Neural crest cell (in vitro differentiated cells): ENCODE results near the gene ALOX12B. TPM values are rescaled to one million over a fixed set of nuclear protein-coding genes. Genes with fewer than 3 reads are reported as not detected.
"Not testable (repeated sequence)": the region's sequence is repeated elsewhere in the genome, so short reads cannot be mapped to it uniquely, and the experiment has no call there.

ENCODE experiments used
- DNase-seq: peaks from one replicate; pipeline ENCODE4 v3.0.0; 2021; ENCODE audit warnings: low read depth, mixed read lengths, low spot score
- H3K27ac Mint-ChIP-seq: one replicate; pipeline ENCODE4 v1.8.0; 2021; ENCODE audit warnings: mild to moderate bottlenecking, mixed read lengths; ENCODE audit not compliant: unreplicated experiment
- H3K27me3 Mint-ChIP-seq: 2 replicates; pipeline ENCODE4 v1.8.0; 2021; ENCODE audit warnings: low read depth, mild to moderate bottlenecking, mixed read lengths
- H3K36me3 Mint-ChIP-seq: 2 replicates; pipeline ENCODE4 v1.8.0; 2021; ENCODE audit warnings: low read depth, mild to moderate bottlenecking, mixed read lengths
- H3K4me1 Mint-ChIP-seq: 2 replicates; pipeline ENCODE4 v1.8.0; 2021; ENCODE audit warnings: mixed read lengths
- H3K4me3 Mint-ChIP-seq: one replicate; pipeline ENCODE4 v1.8.0; 2021; ENCODE audit warnings: mild to moderate bottlenecking, mixed read lengths
- H3K9me3 Mint-ChIP-seq: 2 replicates; pipeline ENCODE4 v1.8.0; 2021; ENCODE audit warnings: mixed read lengths
- total RNA-seq: library from RNA; stranded (reverse); gene quantifications from 2 replicates; pipeline ENCODE4 v1.2.1, GENCODE V29; 2021
- TF ChIP-seq, protein P1 (sequence below): fragments of 200-600 bp; sonication (generic); conservative IDR thresholded peaks from 2 replicates; pipeline ENCODE4 v1.5.0; 2021; ENCODE audit warnings: antibody characterized with exemption, mild to moderate bottlenecking

ALOX12B gene
- total RNA-seq, 1 donor from 2014 or later = not detected

DNA sequence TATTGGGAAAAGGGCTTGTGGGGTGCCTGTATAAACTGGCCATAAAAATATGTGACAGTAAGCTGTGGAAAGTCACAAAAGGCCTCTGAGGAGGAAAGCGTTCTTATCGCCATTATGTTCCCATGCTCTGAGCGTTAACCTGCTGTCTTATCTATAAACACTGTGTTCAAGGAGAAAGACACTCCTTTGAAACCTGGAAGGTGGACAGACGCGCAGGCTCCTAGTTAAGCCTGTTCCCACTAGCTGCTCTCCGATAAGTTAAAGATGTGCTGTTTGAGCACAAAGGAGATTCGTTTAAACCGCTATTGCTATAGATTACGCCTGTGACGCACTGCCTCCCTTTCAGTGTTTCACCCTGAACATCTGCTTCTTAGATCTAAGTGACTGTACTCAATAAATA lies 5.2 kb downstream of the ALOX12B start:
- Mint-ChIP-seq H3K36me3 (no peaks in the 10 kb centered on the region), H3K4me1 (no peaks in the 10 kb centered on the region), H3K27ac (no peak overlapping the region), H3K9me3 (no peaks in the 10 kb centered on the region), H3K27me3 (peaks cover 84% of the 10 kb centered on the region), H3K4me3 (no peak overlapping the region)
- TF ChIP-seq, protein P1, sequence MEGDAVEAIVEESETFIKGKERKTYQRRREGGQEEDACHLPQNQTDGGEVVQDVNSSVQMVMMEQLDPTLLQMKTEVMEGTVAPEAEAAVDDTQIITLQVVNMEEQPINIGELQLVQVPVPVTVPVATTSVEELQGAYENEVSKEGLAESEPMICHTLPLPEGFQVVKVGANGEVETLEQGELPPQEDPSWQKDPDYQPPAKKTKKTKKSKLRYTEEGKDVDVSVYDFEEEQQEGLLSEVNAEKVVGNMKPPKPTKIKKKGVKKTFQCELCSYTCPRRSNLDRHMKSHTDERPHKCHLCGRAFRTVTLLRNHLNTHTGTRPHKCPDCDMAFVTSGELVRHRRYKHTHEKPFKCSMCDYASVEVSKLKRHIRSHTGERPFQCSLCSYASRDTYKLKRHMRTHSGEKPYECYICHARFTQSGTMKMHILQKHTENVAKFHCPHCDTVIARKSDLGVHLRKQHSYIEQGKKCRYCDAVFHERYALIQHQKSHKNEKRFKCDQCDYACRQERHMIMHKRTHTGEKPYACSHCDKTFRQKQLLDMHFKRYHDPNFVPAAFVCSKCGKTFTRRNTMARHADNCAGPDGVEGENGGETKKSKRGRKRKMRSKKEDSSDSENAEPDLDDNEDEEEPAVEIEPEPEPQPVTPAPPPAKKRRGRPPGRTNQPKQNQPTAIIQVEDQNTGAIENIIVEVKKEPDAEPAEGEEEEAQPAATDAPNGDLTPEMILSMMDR = no peak
- no peak for DNase-seq

DNA sequence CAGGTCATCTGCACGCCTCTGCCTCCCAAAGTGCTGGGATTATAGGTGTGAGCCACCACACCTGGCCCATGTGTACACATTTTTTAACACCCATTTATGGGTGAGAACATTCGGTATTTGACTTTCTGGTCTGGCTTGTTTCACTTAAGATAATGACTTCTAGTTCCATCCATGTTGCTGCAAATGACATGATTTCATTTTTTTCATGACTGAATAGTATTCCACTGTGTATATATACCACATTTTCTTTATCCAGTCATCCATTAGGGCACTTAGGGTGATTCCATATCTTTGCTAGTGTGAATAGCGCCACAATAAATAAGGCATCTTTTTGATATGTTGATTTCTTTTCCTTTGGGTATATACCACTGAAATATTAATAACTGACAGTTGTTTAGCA lies 5.6 kb downstream of the ALOX12B start:
- Mint-ChIP-seq H3K27ac (no peak overlapping the region), H3K9me3 (no peaks in the 10 kb centered on the region), H3K4me1 (no peaks in the 10 kb centered on the region), H3K4me3 (no peak overlapping the region), H3K27me3 (peaks cover 87% of the 10 kb centered on the region), H3K36me3 (no peaks in the 10 kb centered on the region)
- DNase-seq = no peak
- TF ChIP-seq, protein P1 = no peak

DNA sequence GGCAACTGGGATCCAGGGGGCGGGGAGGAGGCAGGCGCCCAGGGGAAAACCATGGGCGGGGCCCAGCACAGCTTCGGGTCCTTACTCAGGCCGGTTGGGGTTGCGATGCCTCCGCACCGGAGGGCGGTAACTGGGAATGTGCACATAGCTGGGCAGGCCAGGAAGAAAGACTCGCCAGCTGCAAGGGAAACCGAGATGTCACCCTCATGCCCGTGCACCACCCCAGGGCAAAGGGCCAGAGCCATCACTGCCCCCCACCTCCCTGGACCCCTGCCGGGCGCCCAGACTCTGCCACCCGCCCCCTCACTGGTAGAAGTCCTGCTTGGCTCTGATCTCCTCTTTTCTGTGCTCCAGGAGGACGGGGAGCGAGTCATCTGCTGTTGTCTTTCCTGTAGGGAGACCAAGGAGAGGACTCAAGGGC lies 6.7 kb downstream of the ALOX12B start:
- H3K4me3 Mint-ChIP-seq = peak overlapping the region; percentile 41

DNA sequence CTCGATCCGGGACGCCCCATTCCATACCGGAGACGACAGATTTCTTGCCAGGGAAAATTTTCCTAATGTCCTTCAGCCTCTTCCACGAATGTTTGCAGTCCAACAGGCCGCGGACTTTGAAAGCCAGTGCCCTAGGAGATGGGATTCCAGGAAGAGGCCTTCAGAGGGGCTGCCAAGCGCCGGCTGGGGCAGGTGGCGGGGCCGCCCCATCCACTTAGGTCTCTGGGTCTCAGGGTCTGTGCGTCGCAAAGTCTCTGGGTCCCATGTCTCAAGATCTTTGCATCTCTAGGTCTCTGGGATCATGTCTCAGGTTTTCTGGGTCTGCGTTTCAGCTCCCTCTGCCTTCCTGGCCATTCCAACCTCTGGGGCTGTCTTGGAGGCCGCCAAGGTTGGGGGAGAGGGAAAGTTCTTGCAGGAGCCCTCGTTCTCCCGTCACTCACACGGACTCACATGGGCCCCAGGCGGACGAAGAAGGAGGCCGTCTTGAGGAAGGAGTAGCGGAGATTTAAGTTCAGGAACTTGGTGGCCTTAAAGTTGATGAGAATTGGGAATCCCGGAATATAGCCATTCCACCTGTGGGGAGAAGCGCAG lies 7.2 kb downstream of the ALOX12B start:
- no peak for DNase-seq
- H3K4me1 Mint-ChIP-seq = no peaks in the 10 kb centered on the region
- peaks cover 91% of the 10 kb centered on the region for H3K27me3 Mint-ChIP-seq
- peak overlapping the region; percentile 90 for H3K4me3 Mint-ChIP-seq
- no peaks in the 10 kb centered on the region for H3K36me3 Mint-ChIP-seq
- TF ChIP-seq, protein P1 = peak; percentile 37
- H3K27ac Mint-ChIP-seq = no peak overlapping the region
- no peaks in the 10 kb centered on the region for H3K9me3 Mint-ChIP-seq

More for the DNA sequence above, 6.7 kb downstream of the ALOX12B start:
- Mint-ChIP-seq H3K4me1 (no peaks in the 10 kb centered on the region), H3K9me3 (no peaks in the 10 kb centered on the region), H3K36me3 (no peaks in the 10 kb centered on the region), H3K27ac (no peak overlapping the region), H3K27me3 (peaks cover 91% of the 10 kb centered on the region)
- TF ChIP-seq, protein P1 = no peak
- DNase-seq = no peak

DNA sequence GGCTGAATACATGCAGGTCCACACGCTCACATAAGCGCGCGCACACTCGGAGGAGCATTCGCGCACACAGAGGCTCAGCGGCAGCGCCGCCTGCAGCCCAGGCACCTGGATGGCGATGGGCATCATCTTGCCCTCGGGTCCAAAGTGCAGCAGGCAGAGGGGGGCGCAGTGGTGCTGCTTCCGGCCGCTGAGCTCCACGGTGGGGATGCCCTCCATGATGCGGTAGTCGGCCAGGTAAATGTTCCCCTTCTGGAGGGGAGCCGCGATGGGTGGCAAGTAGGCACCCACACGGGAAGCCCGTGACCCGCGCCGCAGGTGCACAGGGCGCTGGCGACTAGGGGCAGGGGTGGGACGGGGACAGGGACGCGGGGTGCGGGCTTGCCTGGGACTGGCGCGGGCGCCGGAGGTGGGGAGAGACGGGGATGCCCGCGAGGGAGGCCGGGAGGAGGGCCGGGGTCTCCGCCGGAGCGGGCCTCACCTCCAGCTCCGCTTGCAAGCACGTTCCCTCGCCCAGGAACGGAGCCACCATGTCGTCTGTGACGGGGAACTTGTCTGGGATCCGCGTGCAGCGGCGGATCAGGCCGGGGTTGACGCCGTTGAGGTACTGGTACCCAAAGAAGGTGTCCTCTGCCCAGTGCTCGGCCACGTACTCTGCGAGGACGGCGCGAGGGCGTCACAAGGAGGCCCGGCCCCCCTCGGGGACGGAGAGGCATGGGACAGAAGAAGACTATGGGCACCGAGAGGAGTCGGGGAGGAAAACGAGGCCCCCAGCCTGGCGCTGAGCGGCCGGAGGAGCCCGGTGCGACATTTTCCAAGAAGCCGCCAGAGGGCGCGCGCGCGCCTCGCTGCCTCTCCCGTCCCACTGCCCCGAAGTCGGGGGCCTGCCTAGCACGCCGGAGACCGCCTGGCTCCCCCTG lies 8.0 kb downstream of the ALOX12B start:
- Mint-ChIP-seq H3K27ac (peak overlapping the region; percentile 86), H3K4me3 (peak overlapping the region; percentile 90), H3K9me3 (no peaks in the 10 kb centered on the region), H3K36me3 (no peaks in the 10 kb centered on the region), H3K27me3 (peaks cover 96% of the 10 kb centered on the region), H3K4me1 (no peaks in the 10 kb centered on the region)
- TF ChIP-seq, protein P1 = peak; percentile 96
- DNase-seq = peak; percentile 77

DNA sequence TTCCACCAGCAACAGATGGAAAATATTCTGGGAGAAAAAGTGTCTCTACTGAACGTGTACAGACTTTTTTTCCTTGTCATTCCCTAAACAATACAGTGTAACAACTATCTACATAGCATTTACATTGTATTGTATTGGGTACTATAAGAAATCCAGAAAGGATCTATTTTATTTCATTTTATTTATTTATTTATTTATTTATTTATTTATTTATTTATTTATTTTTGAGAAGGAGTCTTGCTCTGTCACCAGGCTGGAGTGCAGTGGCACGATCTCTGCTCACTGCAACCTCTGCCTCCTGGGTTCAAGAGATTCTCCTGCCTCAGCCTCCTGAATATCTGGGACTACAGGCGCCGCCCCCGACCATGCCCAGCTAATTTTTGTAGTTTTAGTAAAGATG lies 9.6 kb downstream of the ALOX12B start:
- not testable (repeated sequence) for DNase-seq, H3K36me3 Mint-ChIP-seq, H3K9me3 Mint-ChIP-seq, H3K4me1 Mint-ChIP-seq, H3K27ac Mint-ChIP-seq
- H3K27me3 Mint-ChIP-seq = peaks cover 97% of the 10 kb centered on the region
- peak overlapping the region; percentile 43 for H3K4me3 Mint-ChIP-seq
